Astrocyte (in vitro differentiated cells and primary cell): ENCODE data around the gene CNDP2.

Experiments
- CTCF ChIP-seq: IDR thresholded peaks from 2 replicates; pipeline ENCODE4 v1.5.1; 2011; ENCODE audit warnings: low read depth, mild to moderate bottlenecking, inconsistent platforms, low read length, moderate library complexity; ENCODE audit not compliant: insufficient read depth
- EZH2 ChIP-seq: IDR thresholded peaks from 2 replicates; pipeline ENCODE4 v1.6.1; 2012; ENCODE audit warnings: mild to moderate bottlenecking, low read length, inconsistent platforms; ENCODE audit not compliant: insufficient read depth

GRCh38 chr18:74488864-74489263 lies 7.3 kb upstream of the CNDP2 start:
- TF ChIP-seq CTCF (no peak), EZH2 (no peak)
